Tibial nerve (tissue), 4 donors: ENCODE results near the gene GFM2.

Experiments used
- CTCF ChIP-seq, 5 experiments: fragments of 200-600 bp in 3 of 5; fragments of 450-650 bp in 2 of 5; sonication (generic) in 3 of 5; IDR thresholded peaks; one replicate each; pipeline ENCODE4 v1.5.1; 2016 to 2019; ENCODE audit warnings: antibody characterized with exemption in 5 of 5, mild to moderate bottlenecking in 3 of 5, moderate library complexity in 2 of 5
- EP300 ChIP-seq, 2 donors: sonication (generic); formaldehyde crosslinking; IDR thresholded peaks; one replicate each; pipeline ENCODE4 v1.6.1; 2017; ENCODE audit warnings: antibody characterized with exemption in 2 of 2, mild to moderate bottlenecking in 1 of 2
- POLR2A ChIP-seq, 2 donors: fragments of 450-650 bp; IDR thresholded peaks; one replicate each; pipeline ENCODE4 v1.6.1; 2017; ENCODE audit warnings: antibody characterized with exemption in 2 of 2, mild to moderate bottlenecking in 2 of 2, moderate library complexity in 2 of 2

DNA sequence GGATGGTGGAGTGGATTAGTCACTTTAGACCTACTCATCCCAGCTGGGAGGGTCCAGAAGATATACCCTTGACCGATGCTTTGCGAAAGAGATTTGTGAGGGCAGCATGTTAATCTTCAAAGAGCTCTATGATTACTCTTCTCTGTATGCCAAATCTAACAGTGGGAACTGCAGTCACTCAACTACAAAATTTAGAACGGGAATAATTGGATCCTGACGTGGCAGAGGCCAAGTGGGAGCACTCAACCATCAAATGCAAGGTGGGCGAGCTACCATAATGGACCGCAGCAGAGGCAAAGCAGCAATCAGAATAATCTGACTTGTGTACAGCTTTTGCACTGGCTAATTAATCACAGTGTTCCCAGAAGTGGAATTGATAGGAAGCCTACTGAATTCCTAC, 20.5 kb upstream of the GFM2 start:
- TF ChIP-seq CTCF (IDR thresholded peaks at IDR 0.05) (no peak), POLR2A (IDR thresholded peaks at IDR 0.05) (no peak), EP300 (IDR thresholded peaks at IDR 0.05) (no peak)
